Anterior cingulate cortex (tissue), 58 donors: ENCODE measurements around the gene RFX2.
"Not testable (repeated sequence)": the region's sequence is repeated elsewhere in the genome, so short reads cannot be mapped to it uniquely, and the experiment has no call there.

Source experiments
- DNase-seq, 58 donors: peaks; one replicate each; lab custom pipeline; 2025; lab: John Stamatoyannopoulos, UW

The RFX2 gene

GRCh38 chr19:6044056-6044805 is 66.1 kb downstream of the RFX2 start:
- no peak for DNase-seq

- DNase-seq, result no peak
Observed at GRCh38 chr19:6042776-6043726, 67.2 kb downstream of the RFX2 start.

GRCh38 chr19:6041991-6042481 is 68.3 kb downstream of the RFX2 start:
- DNase-seq, result peak in 3 of 58 donors; percentile 21 to 56 (median 44)

- no peak for DNase-seq
Observed at GRCh38 chr19:6041071-6041470, 69.2 kb downstream of the RFX2 start.

- no peak for DNase-seq
Observed at GRCh38 chr19:6039566-6040225, 70.6 kb downstream of the RFX2 start.

GRCh38 chr19:6038634-6039405 is 71.5 kb downstream of the RFX2 start:
- no peak for DNase-seq

- DNase-seq, result no peak
Observed at GRCh38 chr19:6035026-6035425, 75.3 kb downstream of the RFX2 start.

- DNase-seq, result no peak
Observed at GRCh38 chr19:6034512-6034911, 75.8 kb downstream of the RFX2 start.

- no peak for DNase-seq
Observed at GRCh38 chr19:6033744-6034264, 76.5 kb downstream of the RFX2 start.

- DNase-seq, result no peak
Observed at GRCh38 chr19:6032827-6033226, 77.5 kb downstream of the RFX2 start.

- DNase-seq, result no peak
Observed at GRCh38 chr19:6032381-6032780, 77.9 kb downstream of the RFX2 start.

- DNase-seq, result no peak
Observed at GRCh38 chr19:6030214-6030507, 80.1 kb downstream of the RFX2 start.

- DNase-seq, result no peak
Observed at GRCh38 chr19:6026390-6027227, 83.7 kb downstream of the RFX2 start.

- DNase-seq, result not testable (repeated sequence)
Observed at GRCh38 chr19:6024756-6025155, 85.5 kb downstream of the RFX2 start.

- no peak for DNase-seq
Observed at GRCh38 chr19:6023936-6024335, 86.4 kb downstream of the RFX2 start.

- DNase-seq, result no peak
Observed at GRCh38 chr19:6023085-6023682, 87.1 kb downstream of the RFX2 start.

GRCh38 chr19:6022570-6023064 is 87.7 kb downstream of the RFX2 start:
- DNase-seq, result no peak

GRCh38 chr19:6021878-6022569 is 88.3 kb downstream of the RFX2 start:
- peak in 50 of 58 donors; percentile 11 to 81 (median 42) for DNase-seq
